ENCODE data around the gene RTN4IP1. TPM values are rescaled to one million over a fixed set of nuclear protein-coding genes. Genes with fewer than 3 reads are reported as not detected.

RTN4IP1 gene
- total RNA-seq, 2 donors from 2014 or later: 7.1 to 8.9 TPM

GRCh38 chr6:106522562-106523250 is 106.6 kb downstream of the RTN4IP1 start:
- no peak overlapping the region for H3K4me3 ChIP-seq (ENCODE audit: low read length)
- no peak overlapping the region for H3K9ac ChIP-seq (ENCODE audit: extremely low read depth, low read length, poor library complexity, severe bottlenecking)
- H3K4me1 ChIP-seq (ENCODE audit: control insufficient read depth, insufficient read depth, low read length): no peaks in the 10 kb centered on the region
- H3K27ac Mint-ChIP-seq: no peak overlapping the region
- H3K9me3 ChIP-seq (ENCODE audit: control insufficient read depth, low read length): no peaks in the 10 kb centered on the region
- no peak overlapping the region for H3K4me3 Mint-ChIP-seq
- no peaks in the 10 kb centered on the region for H3K4me1 Mint-ChIP-seq
- no peak for TF ChIP-seq CTCF (conservative IDR thresholded peaks at IDR 0.05)
- no peak for DNase-seq
- H3K9me3 Mint-ChIP-seq: no peaks in the 10 kb centered on the region
- H3K27me3 ChIP-seq (ENCODE audit: control insufficient read depth, insufficient read depth, low read length, poor library complexity, severe bottlenecking): peaks cover 6% of the 10 kb centered on the region
- no peak overlapping the region for H3K27ac ChIP-seq (ENCODE audit: low read depth, low read length)
- no peaks in the 10 kb centered on the region for H3K36me3 ChIP-seq (ENCODE audit: control insufficient read depth, insufficient read depth, low read length)
- no peaks in the 10 kb centered on the region for H3K36me3 Mint-ChIP-seq (ENCODE audit: low read depth)
- WGBS, 2 experiments (ENCODE audit: insufficient coverage in 1 of 2, insufficient read length in 1 of 2): 92 to 95% methylated on average over 4 to 6 of the region's 6 CpGs
- H3K27me3 Mint-ChIP-seq (ENCODE audit: insufficient read depth): peaks cover 5% of the 10 kb centered on the region

Other genes starting within 250 kb of the RTN4IP1 start
- gene QRSL1, start 80 bp upstream of the RTN4IP1 start, total RNA-seq: 10 to 100 TPM; 10.8 to 12.7 TPM

Measured in endodermal cell (in vitro differentiated cells).